Smooth muscle cell (in vitro differentiated cells): ENCODE results near the gene URM1. TPM values are rescaled to one million over a fixed set of nuclear protein-coding genes. Genes with fewer than 3 reads are reported as not detected.

Source experiments
- DNase-seq: peaks from one replicate; lab custom pipeline; 2025; ENCODE audit not compliant: unreplicated experiment; lab: John Stamatoyannopoulos, UW
- H2AFZ ChIP-seq: fragments of 200-600 bp; sonication (generic); 2 replicates; pipeline ENCODE4 v1.6.0; 2016; ENCODE audit warnings: antibody characterized with exemption, low read depth, mild to moderate bottlenecking
- H3F3A ChIP-seq: fragments of 200-600 bp; sonication (generic); 2 replicates; pipeline ENCODE4 v1.6.0; 2017; ENCODE audit warnings: antibody characterized with exemption, low read depth
- H3K27ac ChIP-seq: fragments of 200-600 bp; sonication (generic); 2 replicates; pipeline ENCODE4 v1.5.1; 2016; ENCODE audit warnings: low read depth, mild to moderate bottlenecking
- H3K27me3 ChIP-seq: fragments of 200-600 bp; sonication (generic); 2 replicates; pipeline ENCODE4 v1.6.1; 2016; ENCODE audit warnings: low read depth, mild to moderate bottlenecking
- H3K36me3 ChIP-seq: fragments of 200-600 bp; sonication (generic); 2 replicates; pipeline ENCODE4 v1.5.1; 2016; ENCODE audit warnings: low read depth
- H3K4me1 ChIP-seq: fragments of 200-600 bp; sonication (generic); 2 replicates; pipeline ENCODE4 v1.5.1; 2016; ENCODE audit warnings: low read depth
- H3K4me2 ChIP-seq: fragments of 200-600 bp; sonication (generic); 2 replicates; pipeline ENCODE4 v1.6.0; 2016; ENCODE audit warnings: mild to moderate bottlenecking
- H3K4me3 ChIP-seq: fragments of 200-600 bp; sonication (generic); 2 replicates; pipeline ENCODE4 v1.5.1; 2016; ENCODE audit warnings: mild to moderate bottlenecking
- H3K79me2 ChIP-seq: fragments of 200-600 bp; sonication (generic); 2 replicates; pipeline ENCODE4 v1.6.0; 2016; ENCODE audit warnings: low read depth, mild to moderate bottlenecking
- H3K9ac ChIP-seq: fragments of 200-600 bp; sonication (generic); 2 replicates; pipeline ENCODE4 v1.6.0; 2016; ENCODE audit warnings: low read depth
- H3K9me3 ChIP-seq: fragments of 200-600 bp; sonication (generic); replicated peaks from 2 replicates; pipeline ENCODE4 v1.5.1; 2016; ENCODE audit warnings: low read depth
- H4K20me1 ChIP-seq: fragments of 200-600 bp; sonication (generic); 2 replicates; pipeline ENCODE4 v1.6.0; 2016; ENCODE audit warnings: low read depth
- WGBS: methylation state at CpG from one replicate; pipeline ENCODE4 v1.1.7; 2016; ENCODE audit warnings: low lambda C conversion rate; 5-methylcytosine and 5-hydroxymethylcytosine counted together
- polyA plus RNA-seq: library from polyadenylated mRNA; unstranded; fragments of >200 nt; fragmentation: Nextera tagmentation; extraction: Ambion mirVana; gene quantifications from 2 replicates; pipeline ENCODE4 v1.2.1, GENCODE V29; 2016
- total RNA-seq: library from RNA; depleted of rRNA; stranded (reverse); fragments of >200 nt; gene quantifications from 2 replicates; pipeline ENCODE4 v1.2.3, GENCODE V29; 2014
- TF ChIP-seq, protein P1 (sequence below): fragments of 200-600 bp; sonication (generic); IDR thresholded peaks from 2 replicates; pipeline ENCODE4 v1.5.1; 2017; ENCODE audit warnings: borderline replicate concordance, mild to moderate bottlenecking, antibody characterized with exemption; ENCODE audit not compliant: insufficient read depth, poor library complexity, severe bottlenecking

URM1 gene
- total and polyA plus RNA-seq, 2 experiments from 2014 or later = 27.3 to 48.7 TPM

DNA sequence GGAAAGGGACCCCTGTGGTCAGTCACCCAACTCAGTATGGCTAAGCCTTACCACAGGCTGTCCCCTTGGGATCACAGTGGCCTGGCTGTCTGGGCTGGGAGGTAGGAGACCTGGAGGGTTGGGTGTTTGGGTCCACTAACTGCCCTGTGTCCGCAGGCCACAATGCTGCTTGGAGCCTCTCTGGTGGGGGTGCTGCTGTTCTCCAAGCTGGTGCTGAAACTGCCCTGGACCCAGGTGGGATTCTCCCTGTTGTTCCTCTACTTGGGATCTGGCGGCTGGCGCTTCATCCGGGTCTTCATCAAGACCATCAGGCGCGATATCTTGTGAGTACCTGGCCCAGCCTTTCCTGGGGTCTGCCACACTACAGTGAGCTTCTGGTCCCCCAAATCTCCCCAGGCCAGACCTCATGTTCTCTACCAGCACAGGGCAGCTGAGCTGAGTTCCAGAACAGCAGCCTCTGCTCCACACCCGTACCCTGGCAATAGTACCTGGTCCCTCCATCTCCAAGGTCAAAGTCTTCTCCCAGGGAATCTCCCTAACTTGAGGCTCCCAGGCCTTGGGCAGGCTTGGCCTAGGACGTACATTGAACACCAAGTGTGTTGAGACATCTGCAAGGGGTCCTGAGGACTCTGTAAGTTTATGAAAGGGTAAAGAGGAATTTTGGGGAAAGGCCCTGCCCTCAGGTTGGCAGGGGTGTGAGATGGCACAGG is 28.0 kb upstream of the URM1 start:
- Histone ChIP-seq H3K4me2 (no peak overlapping the region), H2AFZ (no peak overlapping the region), H3K36me3 (no peaks in the 10 kb centered on the region), H3K79me2 (no peaks in the 10 kb centered on the region), H3K27ac (no peak overlapping the region), H3K4me1 (no peaks in the 10 kb centered on the region), H4K20me1 (no peaks in the 10 kb centered on the region), H3K27me3 (no peaks in the 10 kb centered on the region), H3K4me3 (no peak overlapping the region), H3F3A (no peaks in the 10 kb centered on the region), H3K9me3 (no peaks in the 10 kb centered on the region), H3K9ac (no peak overlapping the region)
- WGBS = over 99% methylated on average over 8 of the region's 8 CpGs
- no peak for DNase-seq
- TF ChIP-seq, protein P1, sequence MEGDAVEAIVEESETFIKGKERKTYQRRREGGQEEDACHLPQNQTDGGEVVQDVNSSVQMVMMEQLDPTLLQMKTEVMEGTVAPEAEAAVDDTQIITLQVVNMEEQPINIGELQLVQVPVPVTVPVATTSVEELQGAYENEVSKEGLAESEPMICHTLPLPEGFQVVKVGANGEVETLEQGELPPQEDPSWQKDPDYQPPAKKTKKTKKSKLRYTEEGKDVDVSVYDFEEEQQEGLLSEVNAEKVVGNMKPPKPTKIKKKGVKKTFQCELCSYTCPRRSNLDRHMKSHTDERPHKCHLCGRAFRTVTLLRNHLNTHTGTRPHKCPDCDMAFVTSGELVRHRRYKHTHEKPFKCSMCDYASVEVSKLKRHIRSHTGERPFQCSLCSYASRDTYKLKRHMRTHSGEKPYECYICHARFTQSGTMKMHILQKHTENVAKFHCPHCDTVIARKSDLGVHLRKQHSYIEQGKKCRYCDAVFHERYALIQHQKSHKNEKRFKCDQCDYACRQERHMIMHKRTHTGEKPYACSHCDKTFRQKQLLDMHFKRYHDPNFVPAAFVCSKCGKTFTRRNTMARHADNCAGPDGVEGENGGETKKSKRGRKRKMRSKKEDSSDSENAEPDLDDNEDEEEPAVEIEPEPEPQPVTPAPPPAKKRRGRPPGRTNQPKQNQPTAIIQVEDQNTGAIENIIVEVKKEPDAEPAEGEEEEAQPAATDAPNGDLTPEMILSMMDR = no peak

GRCh38 chr9:128343855-128344254 is 27.3 kb upstream of the URM1 start:
- H3K27ac ChIP-seq = no peak overlapping the region
- no peaks in the 10 kb centered on the region for H3K4me1 ChIP-seq
- WGBS = 95% methylated on average over 4 of the region's 4 CpGs
- H2AFZ ChIP-seq = no peak overlapping the region
- H4K20me1 ChIP-seq = no peaks in the 10 kb centered on the region
- no peak overlapping the region for H3K4me3 ChIP-seq
- H3K9ac ChIP-seq = no peak overlapping the region
- no peaks in the 10 kb centered on the region for H3K27me3 ChIP-seq
- TF ChIP-seq, protein P1 = no peak
- no peaks in the 10 kb centered on the region for H3K79me2 ChIP-seq
- H3K9me3 ChIP-seq = no peaks in the 10 kb centered on the region
- H3K4me2 ChIP-seq = no peak overlapping the region
- DNase-seq = no peak
- no peaks in the 10 kb centered on the region for H3K36me3 ChIP-seq
- H3F3A ChIP-seq = no peaks in the 10 kb centered on the region

- Histone ChIP-seq H3K36me3 (no peaks in the 10 kb centered on the region), H3K9me3 (no peaks in the 10 kb centered on the region), H2AFZ (no peak overlapping the region), H3K79me2 (no peaks in the 10 kb centered on the region), H3K27me3 (no peaks in the 10 kb centered on the region), H3K4me1 (no peaks in the 10 kb centered on the region), H3F3A (no peaks in the 10 kb centered on the region), H3K9ac (no peak overlapping the region), H3K4me2 (no peak overlapping the region), H3K4me3 (no peak overlapping the region), H3K27ac (no peak overlapping the region), H4K20me1 (no peaks in the 10 kb centered on the region)
- TF ChIP-seq, protein P1 = no peak
- no peak for DNase-seq
- WGBS = 97% methylated on average over 28 of the region's 28 CpGs
These were observed 26.1 kb upstream of the URM1 start for GRCh38 chr9:128344931-128345605.

DNA sequence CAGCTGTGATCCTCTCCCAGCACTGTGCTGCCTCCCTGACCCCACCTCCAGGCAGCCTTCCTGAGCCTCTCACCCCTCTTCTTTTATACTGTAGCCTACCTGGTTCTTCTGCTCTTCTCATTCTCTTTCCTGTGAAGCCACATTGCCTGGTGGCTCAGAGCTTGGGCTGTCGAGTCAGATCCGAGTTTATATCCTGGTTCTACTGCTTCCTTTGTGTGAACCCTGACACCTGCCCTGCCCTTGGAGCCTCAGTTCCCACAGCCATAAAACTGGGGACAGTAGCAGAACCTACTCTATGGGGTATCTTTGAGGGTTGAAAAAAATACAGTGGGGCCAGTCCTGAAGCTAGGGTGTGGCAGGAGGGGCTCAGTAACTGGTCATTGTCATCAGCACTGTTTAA is 22.0 kb upstream of the URM1 start:
- Histone ChIP-seq H3K4me2 (no peak overlapping the region), H2AFZ (no peak overlapping the region), H3F3A (no peaks in the 10 kb centered on the region), H3K36me3 (no peaks in the 10 kb centered on the region), H3K4me3 (no peak overlapping the region), H3K9ac (no peak overlapping the region), H4K20me1 (no peaks in the 10 kb centered on the region), H3K79me2 (no peaks in the 10 kb centered on the region), H3K27me3 (no peaks in the 10 kb centered on the region), H3K9me3 (no peaks in the 10 kb centered on the region), H3K27ac (no peak overlapping the region), H3K4me1 (no peaks in the 10 kb centered on the region)
- 81% methylated on average over 2 of the region's 2 CpGs for WGBS
- TF ChIP-seq, protein P1 = no peak
- no peak for DNase-seq
